HL-60/S4 treated with retinoic acid at 250 ng/mL for 4 days and 3 days (cell line): ENCODE results near the gene TEX30.

Experiments
- in situ Hi-C: fragments of 300-500 bp; cut with MboI; formaldehyde crosslinking; loops from 2 replicates; pipeline ENCODE4 v1.7.0; 2022; ENCODE audit warnings: low sequenced_read_pairs

The TEX30 gene

DNA sequence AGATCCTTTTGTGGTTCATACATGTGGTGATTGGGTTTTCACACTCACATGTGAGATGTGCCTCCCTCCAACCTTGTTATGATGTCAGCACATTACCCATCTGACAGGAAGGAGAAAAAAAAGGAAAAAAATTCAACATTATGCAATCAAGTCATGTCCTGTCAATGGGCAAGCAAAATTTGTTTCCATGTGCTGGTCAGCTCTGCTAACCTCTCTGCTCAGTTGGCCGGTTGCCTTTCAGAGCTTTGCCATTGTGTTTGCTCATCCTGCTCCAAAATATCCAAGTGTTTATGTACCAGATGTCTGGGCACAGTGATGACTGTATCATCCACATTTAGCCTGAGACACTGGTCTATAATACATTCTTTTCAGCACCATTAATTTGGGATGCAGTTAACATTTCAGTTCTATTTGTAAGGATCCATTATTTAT, 51.8 kb downstream of the TEX30 start:
- in situ Hi-C loops = no loop called here

DNA sequence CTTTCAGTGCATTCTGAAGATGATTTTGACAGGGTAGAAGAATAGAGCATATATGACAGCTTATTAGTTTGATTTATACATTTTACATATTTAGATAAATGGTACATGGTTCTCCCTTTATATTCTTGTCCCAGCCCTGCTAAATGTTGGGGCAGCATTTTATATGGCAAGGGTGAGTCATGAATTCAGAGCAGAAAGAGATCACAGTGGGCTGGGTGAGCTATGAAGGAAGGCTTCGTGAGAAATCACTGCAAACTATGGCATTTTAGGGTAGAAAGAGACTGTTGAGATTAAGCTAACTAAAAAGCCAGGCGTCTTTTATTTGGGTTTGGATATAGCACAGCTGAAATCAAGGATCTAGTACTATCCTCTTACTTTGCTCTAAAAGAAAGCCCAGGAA, 54.8 kb downstream of the TEX30 start:
- in situ Hi-C loops = no loop called here
